ENCODE measurements around the gene RASA3.

Gene RASA3

GRCh38 chr13:113928685-113929627 lies 203.5 kb downstream of the RASA3 start:
- Histone ChIP-seq H3K9me3 (ENCODE audit: control insufficient read depth, low read length) (no peaks in the 10 kb centered on the region), H3K27me3 (ENCODE audit: control insufficient read depth, insufficient read depth, low read length) (peaks cover 2% of the 10 kb centered on the region), H3K36me3 (ENCODE audit: control insufficient read depth, insufficient read depth, low read length) (no peaks in the 10 kb centered on the region), H3K4me1 (ENCODE audit: control insufficient read depth, insufficient read depth, low read length) (peaks cover 5% of the 10 kb centered on the region), H3K9ac (ENCODE audit: low read length) (no peak overlapping the region), H3K4me3 (ENCODE audit: low read length) (no peak overlapping the region)

Data from mucosa of stomach (tissue), 1 donor.